HG03095 (cell line): ENCODE data around the gene PCDH9.
"Not testable (repeated sequence)": the region's sequence is repeated elsewhere in the genome, so short reads cannot be mapped to it uniquely, and the experiment has no call there.

ENCODE experiments used
- ATAC-seq: cut with Tn5 transposase; IDR thresholded peaks from one replicate; pipeline ENCODE4 v1.9.1; 2021; ENCODE audit warnings: moderate library complexity; ENCODE audit not compliant: unreplicated experiment

The PCDH9 gene

GRCh38 chr13:66323745-66324347 is 906.3 kb downstream of the PCDH9 start:
- ATAC-seq: no peak

GRCh38 chr13:66322936-66323335 is 907.2 kb downstream of the PCDH9 start:
- ATAC-seq: no peak

DNA sequence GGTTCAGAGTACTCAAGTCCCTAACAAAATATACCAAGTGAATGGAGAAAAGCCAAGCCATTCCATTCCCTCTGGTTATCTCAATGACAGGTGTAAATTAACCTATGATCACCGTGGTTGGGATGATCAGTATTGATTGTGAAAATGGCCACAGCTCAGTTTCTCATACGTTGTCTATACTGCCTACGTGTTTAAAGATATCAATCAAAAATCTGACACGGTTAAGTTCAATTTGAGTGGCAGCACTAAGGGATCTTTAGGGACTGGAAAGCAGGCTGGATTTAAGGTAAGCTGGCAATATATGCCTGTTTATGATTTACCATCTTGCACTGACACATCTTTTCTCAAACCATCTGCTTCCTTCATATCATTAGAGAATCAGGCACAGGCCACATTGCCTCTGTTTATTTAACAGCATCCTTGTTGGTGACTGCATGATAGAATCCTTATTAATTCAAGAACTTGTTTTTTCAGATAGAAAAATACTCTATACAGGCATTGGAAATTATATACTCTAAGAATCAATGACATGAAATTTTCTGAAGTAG is 907.9 kb downstream of the PCDH9 start:
- no peak for ATAC-seq

- no peak for ATAC-seq
These were observed 915.2 kb downstream of the PCDH9 start for GRCh38 chr13:66314911-66315310.

DNA sequence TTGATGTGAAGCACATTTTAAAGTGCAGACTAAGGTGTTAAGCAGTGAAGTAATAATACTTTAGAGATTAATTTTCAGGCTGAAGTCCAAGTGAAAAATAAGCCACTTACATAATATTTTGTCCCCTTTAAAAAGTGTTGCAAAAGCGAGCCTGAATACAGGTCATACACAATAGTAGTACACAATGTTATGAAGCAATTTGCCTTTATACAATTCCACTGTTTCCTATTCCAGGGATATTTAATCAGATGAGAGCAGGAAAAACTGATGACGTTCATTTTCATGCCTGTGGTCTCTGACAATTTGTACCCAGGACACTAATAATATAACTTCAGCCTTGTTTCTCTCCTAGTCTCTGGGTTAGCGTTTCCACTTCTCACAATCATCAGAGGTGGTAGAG is 916.7 kb downstream of the PCDH9 start:
- no peak for ATAC-seq

DNA sequence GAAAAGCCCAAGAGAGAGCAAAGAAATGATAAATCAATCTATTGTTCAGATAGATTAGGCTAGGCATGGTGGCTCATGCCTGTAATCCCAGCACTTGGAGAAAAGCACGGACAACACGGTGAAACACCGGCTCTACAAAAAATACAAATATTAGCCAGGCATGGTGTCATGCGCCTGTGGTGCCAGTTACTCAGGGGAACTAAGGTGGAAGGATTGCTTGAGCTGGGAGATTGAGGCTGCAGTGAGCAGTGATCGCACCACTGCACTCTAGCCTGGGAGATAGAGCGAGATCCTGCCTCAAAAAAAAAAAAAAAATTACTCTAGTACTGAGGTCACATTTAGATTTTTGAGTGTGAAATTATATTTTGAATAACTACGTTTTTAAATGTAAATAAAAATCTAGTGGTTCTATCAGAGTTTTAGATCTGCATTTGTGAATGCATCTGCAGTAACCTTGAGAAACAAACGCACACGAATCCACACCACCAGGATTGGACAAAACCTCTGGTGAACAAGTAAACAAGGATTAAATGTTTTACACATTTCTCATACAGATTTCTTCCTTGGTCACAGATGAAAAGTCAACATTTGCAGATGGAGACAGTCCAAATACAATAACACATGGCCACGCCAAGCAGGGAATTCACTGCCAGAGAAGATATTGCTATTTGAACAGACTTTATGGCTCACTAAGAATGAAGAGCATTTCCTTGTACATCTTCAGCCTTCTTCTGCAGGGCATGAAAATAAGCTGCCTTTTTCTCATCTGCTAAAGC is 917.6 kb downstream of the PCDH9 start:
- no peak for ATAC-seq

GRCh38 chr13:66305961-66306617 is 924.0 kb downstream of the PCDH9 start:
- ATAC-seq: no peak

GRCh38 chr13:66301482-66301881 is 928.7 kb downstream of the PCDH9 start:
- ATAC-seq: no peak

DNA sequence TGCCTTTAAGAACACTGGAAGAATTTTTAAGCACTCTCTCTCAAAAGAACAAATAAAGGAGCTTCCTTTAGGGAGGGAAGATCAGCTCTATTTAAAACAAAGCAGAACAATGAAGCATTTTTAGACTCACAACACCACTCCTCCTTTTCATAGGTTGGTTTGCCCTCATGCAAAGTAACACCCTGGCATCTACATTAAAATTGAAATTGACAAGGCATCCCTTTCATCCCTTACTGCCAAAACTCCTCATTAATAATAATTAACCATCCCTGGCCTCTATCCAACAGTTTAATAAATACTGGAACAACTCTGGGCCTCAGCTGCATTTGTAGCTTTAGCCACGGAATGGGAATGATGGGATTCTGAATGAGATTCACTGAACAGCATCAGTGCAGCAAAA is 929.1 kb downstream of the PCDH9 start:
- ATAC-seq: no peak

- ATAC-seq: no peak
These were observed 933.3 kb downstream of the PCDH9 start for GRCh38 chr13:66296875-66297274.

GRCh38 chr13:66296328-66296727 is 933.8 kb downstream of the PCDH9 start:
- no peak for ATAC-seq

- ATAC-seq: not testable (repeated sequence)
These were observed 943.3 kb downstream of the PCDH9 start for GRCh38 chr13:66286806-66287205.

DNA sequence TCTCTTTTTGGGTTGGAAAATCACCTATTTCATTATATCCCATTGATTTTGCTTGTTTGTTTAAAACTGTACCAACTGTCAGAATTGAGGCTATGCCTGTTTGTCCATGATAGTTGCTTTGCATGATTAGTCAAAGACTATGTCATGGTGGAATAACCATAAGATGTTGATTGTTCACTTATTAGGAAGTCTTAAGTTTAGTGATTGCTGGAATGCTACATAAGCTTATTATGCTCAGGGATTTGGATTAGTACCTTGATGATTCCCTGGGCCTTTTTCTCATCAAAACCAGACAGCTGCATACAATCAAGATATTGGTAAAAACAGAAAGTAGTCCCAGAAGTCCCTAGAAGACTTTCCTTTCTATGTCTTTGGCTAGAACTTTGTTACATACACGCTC is 954.7 kb downstream of the PCDH9 start:
- no peak for ATAC-seq

GRCh38 chr13:66273011-66273410 is 957.1 kb downstream of the PCDH9 start:
- ATAC-seq: no peak

- no peak for ATAC-seq
These were observed 963.4 kb downstream of the PCDH9 start for GRCh38 chr13:66266761-66267160.

DNA sequence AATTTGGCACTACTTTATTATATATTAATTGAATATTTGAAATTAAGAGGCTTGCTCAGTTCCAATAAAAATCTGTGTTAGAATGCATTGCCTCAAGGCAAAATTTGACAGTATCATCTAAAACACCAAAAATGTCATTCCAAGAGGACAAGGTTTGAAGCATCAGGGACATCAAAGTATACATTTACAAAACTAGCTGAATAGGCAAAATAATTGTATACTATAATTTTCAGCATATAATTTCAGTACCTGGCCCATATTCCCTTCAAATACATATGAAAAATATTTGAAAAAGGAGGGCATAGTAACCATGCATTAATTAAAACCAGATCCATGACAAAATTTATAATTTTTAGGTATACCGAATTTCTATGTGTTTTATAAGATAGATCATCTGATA is 963.8 kb downstream of the PCDH9 start:
- ATAC-seq: no peak

GRCh38 chr13:66265371-66265770 is 964.8 kb downstream of the PCDH9 start:
- ATAC-seq: no peak

- ATAC-seq: no peak
These were observed 965.2 kb downstream of the PCDH9 start for GRCh38 chr13:66264971-66265370.

GRCh38 chr13:66262330-66262729 is 967.8 kb downstream of the PCDH9 start:
- no peak for ATAC-seq

GRCh38 chr13:66259426-66259825 is 970.7 kb downstream of the PCDH9 start:
- not testable (repeated sequence) for ATAC-seq
